Activated CD4-positive, CD25-positive, alpha-beta regulatory T cell treated with anti-CD3 and anti-CD28 coated beads, Interleukin-2, amount 50 U/mL, for 16 hours (primary cell): ENCODE results near the gene ACSL4.

Experiments used
- DNase-seq: peaks from one replicate; pipeline ENCODE4 v3.0.0-alpha.2; 2020; ENCODE audit warnings: low read depth, low spot score

ACSL4 gene

GRCh38 chrX:109614951-109615350 lies 118.1 kb downstream of the ACSL4 start:
- DNase-seq, result no peak

- no peak for DNase-seq
Measured at GRCh38 chrX:109601486-109601885, 131.6 kb downstream of the ACSL4 start.

DNA sequence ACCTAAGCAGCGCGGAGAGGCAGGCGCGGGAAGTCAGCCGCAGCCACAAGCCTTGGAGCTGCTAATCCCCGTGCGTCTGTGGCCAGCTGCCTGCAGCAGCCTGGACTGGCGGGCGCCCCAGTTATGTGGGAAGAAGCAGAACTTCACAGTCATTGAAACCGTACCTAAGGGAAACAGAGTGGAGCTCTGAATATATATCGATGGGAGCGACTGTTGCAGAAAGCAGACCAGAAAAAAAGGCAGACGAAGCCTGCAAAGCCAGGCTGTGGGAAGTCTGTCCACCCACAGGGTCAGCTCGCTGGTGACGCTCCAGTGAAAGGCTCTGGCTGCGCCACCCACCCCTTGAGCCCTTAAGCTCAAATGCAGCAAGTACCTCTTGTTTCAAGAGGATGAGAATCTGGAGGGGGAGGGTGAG lies 132.8 kb downstream of the ACSL4 start:
- DNase-seq, result no peak

DNA sequence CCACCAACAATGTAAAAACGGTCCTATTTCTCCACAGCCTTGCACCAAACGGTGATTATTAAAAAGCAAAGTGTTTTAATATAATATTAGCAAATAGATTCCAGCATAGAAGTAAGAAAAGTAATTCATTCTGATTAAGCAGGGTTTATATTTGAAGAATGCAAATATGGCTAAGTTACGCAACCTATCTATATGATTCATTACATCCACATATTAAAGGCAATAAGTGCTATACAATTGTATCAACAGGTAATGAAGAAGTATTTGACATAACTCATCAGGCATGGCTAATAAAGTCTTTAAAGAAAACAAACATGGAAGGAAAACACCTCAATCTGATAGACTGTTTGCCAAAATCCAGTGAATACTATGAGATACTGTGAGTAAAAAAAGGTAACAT lies 137.0 kb downstream of the ACSL4 start:
- no peak for DNase-seq
